ENCODE measurements around the gene SIGLEC1.

The SIGLEC1 gene

GRCh38 chr20:3705491-3705969 is 6.9 kb downstream of the SIGLEC1 start:
- no peaks in the 10 kb centered on the region for H3K4me1 Mint-ChIP-seq (ENCODE audit: low read depth)
- no peaks in the 10 kb centered on the region for H3K36me3 Mint-ChIP-seq (ENCODE audit: low read depth)
- H3K27me3 Mint-ChIP-seq: no peaks in the 10 kb centered on the region
- DNase-seq: no peak
- no peak overlapping the region for H3K4me3 Mint-ChIP-seq
- H3K27ac Mint-ChIP-seq: no peak overlapping the region
- H3K9me3 Mint-ChIP-seq: no peaks in the 10 kb centered on the region

GRCh38 chr20:3704087-3704486 is 8.3 kb downstream of the SIGLEC1 start:
- DNase-seq: no peak
- Mint-ChIP-seq H3K4me1 (ENCODE audit: low read depth) (no peaks in the 10 kb centered on the region), H3K27me3 (no peaks in the 10 kb centered on the region), H3K36me3 (ENCODE audit: low read depth) (no peaks in the 10 kb centered on the region), H3K4me3 (no peak overlapping the region), H3K9me3 (no peaks in the 10 kb centered on the region), H3K27ac (no peak overlapping the region)

- no peaks in the 10 kb centered on the region for H3K9me3 Mint-ChIP-seq
- H3K36me3 Mint-ChIP-seq (ENCODE audit: low read depth): no peaks in the 10 kb centered on the region
- no peaks in the 10 kb centered on the region for H3K27me3 Mint-ChIP-seq
- no peak for DNase-seq
- H3K4me1 Mint-ChIP-seq (ENCODE audit: low read depth): no peaks in the 10 kb centered on the region
- H3K4me3 Mint-ChIP-seq: no peak overlapping the region
- no peak overlapping the region for H3K27ac Mint-ChIP-seq
Measured at GRCh38 chr20:3702611-3703391, 9.6 kb downstream of the SIGLEC1 start.

GRCh38 chr20:3701061-3701998 is 11.1 kb downstream of the SIGLEC1 start:
- no peak overlapping the region for H3K27ac Mint-ChIP-seq
- no peaks in the 10 kb centered on the region for H3K27me3 Mint-ChIP-seq
- no peaks in the 10 kb centered on the region for H3K4me1 Mint-ChIP-seq (ENCODE audit: low read depth)
- H3K9me3 Mint-ChIP-seq: no peaks in the 10 kb centered on the region
- H3K36me3 Mint-ChIP-seq (ENCODE audit: low read depth): no peaks in the 10 kb centered on the region
- no peak overlapping the region for H3K4me3 Mint-ChIP-seq
- no peak for DNase-seq

DNA sequence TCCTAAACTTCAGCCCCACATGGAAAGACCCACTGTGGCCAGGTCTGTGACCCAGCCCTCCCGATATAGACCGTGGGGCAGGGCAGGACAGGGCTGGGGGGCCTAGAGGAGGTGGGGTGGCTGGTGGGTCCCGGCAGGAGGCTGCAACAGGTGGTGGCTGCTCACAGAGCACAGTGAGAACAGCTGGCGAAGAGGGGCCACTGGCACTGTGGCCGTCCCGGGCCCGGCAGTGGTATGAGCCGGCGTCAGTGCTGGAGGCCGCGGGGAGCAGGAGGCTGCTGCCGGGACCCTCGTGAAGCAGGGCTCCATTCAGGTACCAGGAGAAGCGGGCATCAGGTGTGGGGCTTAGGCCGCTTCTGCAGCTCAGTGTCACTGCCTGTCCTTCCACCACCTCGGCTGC is 13.4 kb downstream of the SIGLEC1 start:
- no peaks in the 10 kb centered on the region for H3K4me1 Mint-ChIP-seq (ENCODE audit: low read depth)
- no peak overlapping the region for H3K27ac Mint-ChIP-seq
- H3K36me3 Mint-ChIP-seq (ENCODE audit: low read depth): no peaks in the 10 kb centered on the region
- no peaks in the 10 kb centered on the region for H3K27me3 Mint-ChIP-seq
- DNase-seq: no peak
- H3K4me3 Mint-ChIP-seq: no peak overlapping the region
- H3K9me3 Mint-ChIP-seq: no peaks in the 10 kb centered on the region

GRCh38 chr20:3698591-3699001 is 13.8 kb downstream of the SIGLEC1 start:
- no peaks in the 10 kb centered on the region for H3K27me3 Mint-ChIP-seq
- no peak for DNase-seq
- H3K4me3 Mint-ChIP-seq: no peak overlapping the region
- H3K27ac Mint-ChIP-seq: no peak overlapping the region
- H3K9me3 Mint-ChIP-seq: no peaks in the 10 kb centered on the region
- H3K36me3 Mint-ChIP-seq (ENCODE audit: low read depth): no peaks in the 10 kb centered on the region
- H3K4me1 Mint-ChIP-seq (ENCODE audit: low read depth): no peaks in the 10 kb centered on the region

- Mint-ChIP-seq H3K36me3 (ENCODE audit: low read depth) (no peaks in the 10 kb centered on the region), H3K4me3 (no peak overlapping the region), H3K4me1 (ENCODE audit: low read depth) (no peaks in the 10 kb centered on the region), H3K27ac (no peak overlapping the region), H3K27me3 (no peaks in the 10 kb centered on the region), H3K9me3 (no peaks in the 10 kb centered on the region)
- DNase-seq: no peak
Measured at GRCh38 chr20:3697588-3698305, 14.7 kb downstream of the SIGLEC1 start.

- H3K4me1 Mint-ChIP-seq (ENCODE audit: low read depth): no peaks in the 10 kb centered on the region
- DNase-seq: no peak
- no peaks in the 10 kb centered on the region for H3K36me3 Mint-ChIP-seq (ENCODE audit: low read depth)
- no peaks in the 10 kb centered on the region for H3K27me3 Mint-ChIP-seq
- H3K4me3 Mint-ChIP-seq: no peak overlapping the region
- no peak overlapping the region for H3K27ac Mint-ChIP-seq
- H3K9me3 Mint-ChIP-seq: no peaks in the 10 kb centered on the region
Measured at GRCh38 chr20:3696745-3697587, 15.4 kb downstream of the SIGLEC1 start.

- Mint-ChIP-seq H3K36me3 (ENCODE audit: low read depth) (no peaks in the 10 kb centered on the region), H3K4me3 (no peak overlapping the region), H3K4me1 (ENCODE audit: low read depth) (no peaks in the 10 kb centered on the region), H3K27ac (no peak overlapping the region), H3K9me3 (no peaks in the 10 kb centered on the region), H3K27me3 (no peaks in the 10 kb centered on the region)
- no peak for DNase-seq
Measured at GRCh38 chr20:3696200-3696599, 16.2 kb downstream of the SIGLEC1 start.

- no peaks in the 10 kb centered on the region for H3K36me3 Mint-ChIP-seq (ENCODE audit: low read depth)
- no peak overlapping the region for H3K27ac Mint-ChIP-seq
- no peaks in the 10 kb centered on the region for H3K9me3 Mint-ChIP-seq
- no peak for DNase-seq
- H3K4me1 Mint-ChIP-seq (ENCODE audit: low read depth): no peaks in the 10 kb centered on the region
- H3K27me3 Mint-ChIP-seq: no peaks in the 10 kb centered on the region
- H3K4me3 Mint-ChIP-seq: no peak overlapping the region
Measured at GRCh38 chr20:3694864-3695263, 17.5 kb downstream of the SIGLEC1 start.

- no peaks in the 10 kb centered on the region for H3K4me1 Mint-ChIP-seq (ENCODE audit: low read depth)
- no peaks in the 10 kb centered on the region for H3K36me3 Mint-ChIP-seq (ENCODE audit: low read depth)
- H3K27me3 Mint-ChIP-seq: no peaks in the 10 kb centered on the region
Measured at GRCh38 chr20:3693376-3693775, 19.0 kb downstream of the SIGLEC1 start.

GRCh38 chr20:3692706-3693294 is 19.6 kb downstream of the SIGLEC1 start:
- no peaks in the 10 kb centered on the region for H3K27me3 Mint-ChIP-seq
- H3K36me3 Mint-ChIP-seq (ENCODE audit: low read depth): no peaks in the 10 kb centered on the region
- H3K9me3 Mint-ChIP-seq: no peaks in the 10 kb centered on the region
- no peak for DNase-seq
- H3K4me1 Mint-ChIP-seq (ENCODE audit: low read depth): no peaks in the 10 kb centered on the region
- H3K27ac Mint-ChIP-seq: no peak overlapping the region
- H3K4me3 Mint-ChIP-seq: no peak overlapping the region

More at GRCh38 chr20:3693376-3693775, 19.0 kb downstream of the SIGLEC1 start:
- H3K27ac Mint-ChIP-seq: no peak overlapping the region
- no peak for DNase-seq
- H3K4me3 Mint-ChIP-seq: no peak overlapping the region
- no peaks in the 10 kb centered on the region for H3K9me3 Mint-ChIP-seq

GRCh38 chr20:3691897-3692296 is 20.5 kb downstream of the SIGLEC1 start:
- no peak overlapping the region for H3K4me3 Mint-ChIP-seq
- H3K27me3 Mint-ChIP-seq: peaks cover 3% of the 10 kb centered on the region
- no peak overlapping the region for H3K27ac Mint-ChIP-seq
- no peaks in the 10 kb centered on the region for H3K9me3 Mint-ChIP-seq
- H3K4me1 Mint-ChIP-seq (ENCODE audit: low read depth): no peaks in the 10 kb centered on the region
- DNase-seq: no peak
- H3K36me3 Mint-ChIP-seq (ENCODE audit: low read depth): no peaks in the 10 kb centered on the region

All from activated T-cell treated with anti-CD3 and anti-CD28 coated beads, Interleukin-2, amount 50 U/mL, for 24 hours (primary cell).